RPMI8226 (cell line): Measurements from ENCODE around the gene NOS1.

Experiments
- DNase-seq: peaks from one replicate; pipeline ENCODE4 v3.0.0-alpha.2; 2015

The NOS1 gene

DNA sequence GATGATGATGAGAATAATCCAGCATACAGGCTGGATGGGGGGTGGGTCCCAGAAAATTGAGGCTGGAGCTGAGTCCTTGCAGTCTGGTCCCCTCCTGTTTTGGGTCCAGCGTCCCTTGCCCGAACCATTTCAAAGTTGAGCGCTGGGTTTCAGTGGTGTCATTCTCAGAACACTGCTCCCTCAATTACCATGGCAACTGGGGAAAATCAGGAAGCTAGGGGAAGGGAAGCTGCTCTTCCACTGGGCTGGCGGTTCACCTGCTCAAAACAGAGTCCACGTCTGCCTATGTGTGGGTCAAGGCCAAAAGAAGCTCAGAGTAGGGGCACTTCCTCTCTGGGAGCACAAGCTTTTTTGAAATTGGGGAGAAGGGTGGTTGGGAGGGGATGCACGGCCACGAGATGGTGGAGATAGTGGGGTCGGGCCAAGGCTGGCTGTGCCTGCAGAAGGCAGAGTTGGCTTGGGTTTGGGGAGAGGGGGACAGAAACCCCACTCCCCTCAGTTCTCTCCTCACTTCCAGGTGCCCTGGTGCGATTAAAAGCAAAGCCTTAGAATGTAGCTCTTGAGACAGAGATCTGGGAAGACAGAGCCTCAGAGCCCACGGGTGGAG, 1.7 kb upstream of the NOS1 start:
- DNase-seq: no peak

DNA sequence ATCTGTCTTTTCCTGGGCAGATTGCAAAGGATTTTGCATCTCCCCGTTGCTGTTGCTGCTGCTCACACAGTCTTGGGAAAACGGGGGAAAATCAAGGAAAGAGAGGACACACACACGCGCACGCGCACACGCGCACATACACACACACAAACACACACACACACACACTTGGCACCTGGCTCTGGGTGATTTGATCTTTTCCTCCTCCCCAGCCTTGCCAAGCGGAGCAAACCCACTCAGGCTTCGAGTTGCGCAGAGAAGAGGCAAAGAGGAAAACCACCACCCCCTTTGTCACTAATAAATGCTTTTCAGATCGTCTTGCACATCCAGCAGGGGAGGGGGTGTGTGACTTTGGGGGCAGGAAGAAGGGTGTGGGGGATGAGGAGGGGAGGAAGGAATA, 965 bp upstream of the NOS1 start:
- no peak for DNase-seq

DNA sequence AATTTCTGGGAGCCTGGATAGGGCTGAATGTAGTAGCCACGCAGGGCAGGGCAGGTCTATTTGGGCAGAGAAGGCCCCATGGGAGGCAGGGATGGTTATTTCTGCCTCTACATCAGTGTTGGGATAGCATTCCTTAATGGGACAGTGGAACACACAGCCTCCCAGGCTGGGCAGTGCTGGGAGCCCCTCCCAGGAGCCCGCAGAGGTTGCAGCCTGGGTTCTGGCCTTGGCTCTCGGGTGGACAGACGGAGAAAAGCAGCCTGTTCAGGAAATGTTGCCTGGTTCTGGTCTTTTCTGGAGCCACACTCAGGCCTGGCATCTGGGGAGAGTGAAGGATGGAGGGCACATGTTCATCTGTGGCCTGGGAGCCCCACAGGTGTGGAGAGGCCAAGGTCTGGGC, 479 bp upstream of the NOS1 start:
- DNase-seq: no peak

DNA sequence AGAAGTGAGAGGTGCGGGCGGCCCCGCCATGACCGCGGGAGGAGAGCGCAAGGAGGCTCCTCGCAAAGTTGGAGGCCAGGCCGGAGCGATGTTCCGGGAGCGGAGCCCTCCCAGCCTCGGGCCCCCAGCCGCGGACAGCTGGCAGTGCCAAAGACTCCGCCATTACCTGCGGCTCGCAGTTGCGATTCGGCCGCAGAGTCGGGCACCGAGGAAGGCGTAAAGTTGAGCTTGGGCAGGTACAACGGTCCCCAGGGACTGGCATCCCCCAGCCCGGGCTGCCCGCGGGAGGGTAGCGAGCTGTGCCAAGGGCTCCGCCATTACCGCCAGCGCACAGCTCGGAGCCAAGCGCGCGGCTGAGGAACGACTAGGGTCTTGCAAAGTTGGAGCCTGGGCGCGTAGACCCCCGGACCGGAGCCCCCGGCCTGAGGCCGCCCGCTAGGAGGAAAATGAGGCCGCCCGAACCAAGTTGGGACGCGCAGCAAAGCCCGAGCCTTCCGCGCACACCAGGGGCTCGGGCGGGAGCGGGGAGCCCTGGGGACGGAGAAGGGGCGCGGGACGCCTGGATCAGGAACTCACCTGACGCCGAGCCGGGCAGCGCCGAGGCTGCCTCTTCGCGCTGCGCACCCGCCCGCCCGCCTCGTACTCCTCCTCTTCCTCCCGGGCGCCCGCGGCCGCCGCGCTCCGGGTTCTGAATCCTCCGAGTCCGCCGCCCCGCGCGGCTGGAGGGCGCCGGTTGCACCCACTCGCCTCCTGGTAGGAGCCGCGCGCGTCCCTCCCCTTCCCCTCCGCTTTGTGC, 677 bp downstream of the NOS1 start:
- no peak for DNase-seq

DNA sequence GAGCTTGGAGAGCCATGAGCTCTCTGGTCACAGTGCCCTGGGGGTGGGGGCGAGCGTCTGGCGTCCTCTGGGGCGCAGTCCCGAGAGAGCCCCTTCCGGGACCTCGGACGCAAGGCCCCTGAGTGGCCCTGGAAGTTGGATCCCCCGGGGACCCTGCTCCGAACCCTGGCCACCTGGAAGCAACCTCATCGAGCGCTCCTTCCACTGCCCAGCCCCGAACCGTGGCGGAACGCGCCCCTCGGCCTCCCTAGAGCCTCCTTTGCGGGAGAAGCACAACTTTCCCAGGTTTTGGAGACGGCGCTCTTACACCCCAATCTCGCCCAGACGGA, 1.2 kb downstream of the NOS1 start:
- no peak for DNase-seq

DNA sequence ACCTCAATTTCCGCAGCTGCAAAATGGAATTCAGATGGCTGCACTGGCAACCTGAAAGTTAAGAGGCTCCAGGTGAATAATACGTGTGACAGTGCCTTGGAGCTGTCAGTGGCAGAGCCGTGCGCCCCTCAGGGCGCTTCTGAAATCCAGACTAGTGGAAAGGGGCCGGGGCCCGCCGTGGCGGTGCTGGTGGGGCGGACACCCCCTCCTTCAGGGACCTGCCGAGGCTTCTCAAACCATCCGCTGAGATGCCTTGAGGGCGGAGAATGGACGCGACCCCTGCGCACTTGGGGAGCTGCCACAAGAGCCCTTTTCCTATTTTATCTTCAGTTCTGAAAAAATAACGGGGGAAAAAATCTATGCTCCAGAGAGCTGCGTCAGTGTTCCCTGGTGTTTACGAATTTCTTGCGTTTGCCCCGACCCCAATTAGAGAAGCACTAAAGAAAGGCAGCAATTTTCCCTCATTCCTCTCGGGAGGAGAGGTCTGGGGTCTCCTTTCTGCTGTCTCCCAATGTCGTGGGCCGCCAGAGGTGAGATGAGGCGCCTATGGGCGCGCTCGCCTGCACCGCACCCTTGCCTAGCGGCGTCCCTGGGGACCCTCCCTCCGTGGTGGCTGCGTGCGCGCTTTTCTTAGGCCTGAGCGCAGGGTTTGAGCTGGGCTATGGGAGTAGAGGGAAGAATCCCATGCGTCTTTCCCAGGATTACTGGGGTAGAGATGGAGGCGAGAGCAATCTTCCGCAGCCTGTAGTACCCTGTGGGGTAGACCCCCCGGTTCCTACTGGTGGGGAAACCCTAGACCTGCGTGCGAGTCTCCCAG, 2.2 kb downstream of the NOS1 start:
- no peak for DNase-seq

DNA sequence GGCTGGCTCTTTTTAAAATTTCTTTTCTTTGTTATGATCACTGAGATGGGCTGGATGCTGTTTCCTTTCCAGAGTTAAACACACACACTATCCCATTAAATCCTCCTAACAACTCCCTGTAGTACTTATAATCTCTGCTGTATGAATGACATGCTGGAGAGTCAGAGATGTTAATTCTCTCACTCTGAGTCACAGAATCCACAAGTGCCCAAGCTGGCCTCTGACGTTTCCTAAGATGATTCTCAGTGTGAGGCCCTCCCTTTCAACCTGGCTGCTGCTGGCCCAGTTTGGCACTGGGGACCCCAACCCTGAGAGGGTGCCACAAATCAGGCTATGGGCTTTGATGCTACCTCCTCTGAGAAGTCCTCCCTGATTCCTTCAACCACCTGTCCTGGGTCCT, 5.4 kb downstream of the NOS1 start:
- DNase-seq: no peak

DNA sequence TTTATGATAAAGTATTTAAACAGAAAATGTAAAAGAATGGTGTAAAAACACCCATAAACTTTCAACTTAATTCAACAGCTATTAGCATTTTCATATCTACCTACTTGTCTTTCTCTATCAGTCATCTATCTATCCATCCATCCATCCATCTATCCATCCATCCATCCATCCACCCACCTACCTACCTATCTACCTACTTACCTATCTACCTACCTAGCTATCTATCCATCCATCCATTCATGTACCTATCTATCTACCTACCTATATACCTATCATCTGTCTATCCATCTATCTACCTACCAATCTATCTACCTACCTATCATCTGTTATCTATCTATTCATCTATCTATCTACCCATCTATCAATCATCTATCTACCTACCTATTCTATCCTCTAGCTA, 8.5 kb downstream of the NOS1 start:
- DNase-seq: no peak

DNA sequence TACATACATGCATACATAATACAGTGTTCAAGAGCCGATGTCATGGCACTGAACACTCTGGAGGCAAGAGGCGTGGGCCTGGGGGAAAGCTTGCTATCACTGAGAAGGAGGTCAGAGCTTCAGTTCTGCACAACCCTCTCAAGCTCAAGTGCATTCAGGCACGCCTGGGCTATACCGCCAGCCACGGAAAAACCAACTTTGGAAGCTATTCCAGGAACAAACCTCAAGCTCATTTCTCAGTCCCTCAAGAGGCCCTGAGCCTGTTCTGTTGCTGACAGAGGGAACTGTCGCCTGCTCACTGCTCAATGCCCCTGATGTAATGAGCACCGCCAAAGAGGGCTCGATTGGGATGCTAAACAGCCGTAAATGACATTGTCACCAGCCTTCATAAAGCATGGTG, 9.2 kb downstream of the NOS1 start:
- DNase-seq: no peak

DNA sequence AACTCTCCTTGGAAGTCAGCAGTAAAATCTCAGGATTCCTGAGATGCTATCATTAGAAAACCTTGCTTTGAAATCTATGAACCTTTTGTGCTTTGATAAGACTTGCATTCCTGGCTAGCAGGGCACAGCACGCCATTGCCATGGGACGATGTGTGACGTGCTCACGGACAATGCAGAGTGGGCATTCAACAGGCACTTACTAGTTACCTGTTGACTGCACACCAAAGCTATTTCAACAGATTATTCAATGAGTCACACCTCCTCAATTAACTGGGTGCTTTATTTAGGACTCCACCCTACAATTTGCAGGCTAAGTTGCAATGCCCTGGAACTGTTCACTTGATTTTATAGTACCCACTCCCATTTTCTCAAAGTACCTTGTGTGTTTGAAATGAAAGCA, 11.3 kb downstream of the NOS1 start:
- DNase-seq: no peak

DNA sequence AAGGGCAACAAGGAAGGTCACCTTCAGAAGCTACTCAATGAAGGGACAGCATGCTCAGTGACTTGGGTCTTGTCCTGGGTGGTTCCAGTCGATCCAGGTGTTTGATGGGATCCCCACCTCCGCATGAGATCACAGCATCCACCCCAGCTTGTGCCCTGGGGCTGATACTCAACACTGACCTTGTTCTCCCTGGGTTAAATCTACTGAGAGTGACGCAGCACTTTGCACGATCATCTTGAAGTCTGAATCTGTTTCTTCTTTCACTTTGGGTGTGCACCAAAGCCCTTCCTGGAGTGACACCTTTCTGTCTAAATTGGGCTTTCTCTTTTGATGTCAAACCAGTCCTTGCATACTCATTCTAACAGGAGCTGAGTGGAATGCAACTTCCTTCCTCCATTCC, 13.8 kb downstream of the NOS1 start:
- no peak for DNase-seq

DNA sequence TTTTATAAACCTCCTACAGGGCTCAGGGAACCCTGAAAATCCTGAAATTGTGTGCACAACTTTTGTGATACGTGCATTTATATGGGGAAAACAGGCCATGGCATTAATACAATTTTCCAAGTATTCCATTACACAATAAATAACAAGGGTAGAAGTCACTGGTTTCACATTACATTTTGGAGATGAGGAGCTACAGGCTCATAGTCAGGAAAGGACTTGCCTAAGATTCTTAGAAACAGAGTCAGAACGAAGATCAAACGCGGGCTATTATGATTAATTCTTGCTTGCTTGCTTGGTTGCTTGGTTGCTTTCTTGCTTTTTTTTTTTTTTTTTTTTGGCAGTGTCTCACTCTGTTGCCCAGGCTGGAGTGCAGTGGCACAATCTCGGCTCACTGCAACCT, 16.7 kb downstream of the NOS1 start:
- no peak for DNase-seq

DNA sequence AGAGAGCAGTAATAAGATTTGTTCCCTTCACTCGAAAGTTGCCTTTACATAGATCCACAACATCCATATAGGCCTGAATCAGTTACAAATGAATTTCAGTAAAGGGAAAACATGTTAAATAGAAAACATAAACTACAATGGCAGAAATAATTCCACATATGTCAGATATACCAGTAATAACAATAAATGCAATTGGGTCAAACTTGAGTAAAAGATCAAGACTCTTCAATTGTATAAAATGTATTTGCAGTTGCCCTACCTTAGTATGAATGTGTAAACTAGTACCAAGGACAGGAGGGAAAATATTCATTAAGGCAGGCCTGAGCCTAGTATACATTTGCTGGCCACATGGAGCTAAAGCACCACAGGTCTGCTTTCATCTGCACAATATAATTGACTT, 17.6 kb downstream of the NOS1 start:
- DNase-seq: no peak

DNA sequence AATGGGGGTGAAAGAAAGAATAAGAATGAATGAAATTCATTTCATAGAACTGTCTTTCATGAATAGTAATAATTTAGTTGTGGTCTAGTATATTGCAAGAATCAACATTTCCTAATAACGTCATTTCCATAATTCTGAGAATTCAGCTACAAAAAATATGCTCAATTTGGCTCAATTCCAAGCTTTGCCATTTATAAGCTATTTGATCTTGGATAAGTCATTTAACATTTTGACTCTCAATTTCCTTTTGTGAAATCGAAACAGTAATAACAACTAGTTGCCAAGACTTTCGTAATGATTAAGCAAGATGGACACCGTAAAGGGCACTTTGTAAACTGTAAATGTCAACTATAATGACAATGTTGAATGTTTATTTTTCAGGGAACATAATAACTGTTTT, 18.1 kb downstream of the NOS1 start:
- DNase-seq: no peak

DNA sequence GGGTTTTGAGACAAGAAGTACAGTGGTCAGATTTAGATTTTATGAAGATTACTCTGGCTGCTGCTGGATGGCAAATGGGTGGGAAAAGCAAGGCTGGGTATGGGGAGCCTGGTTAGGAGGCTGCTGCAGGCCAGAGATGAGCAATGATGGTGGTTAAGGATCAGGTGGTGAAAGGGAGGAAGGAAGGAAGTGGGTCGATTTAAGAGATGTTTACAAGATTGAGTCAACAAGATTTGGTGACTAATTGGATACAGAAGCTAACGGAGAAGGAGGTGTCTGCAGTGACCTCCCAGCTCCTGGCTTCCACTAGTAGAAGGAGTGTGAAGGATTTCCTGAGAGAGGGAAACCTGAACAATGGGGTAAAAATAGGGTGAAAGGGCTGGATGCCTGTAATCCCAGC, 18.7 kb downstream of the NOS1 start:
- DNase-seq: no peak

DNA sequence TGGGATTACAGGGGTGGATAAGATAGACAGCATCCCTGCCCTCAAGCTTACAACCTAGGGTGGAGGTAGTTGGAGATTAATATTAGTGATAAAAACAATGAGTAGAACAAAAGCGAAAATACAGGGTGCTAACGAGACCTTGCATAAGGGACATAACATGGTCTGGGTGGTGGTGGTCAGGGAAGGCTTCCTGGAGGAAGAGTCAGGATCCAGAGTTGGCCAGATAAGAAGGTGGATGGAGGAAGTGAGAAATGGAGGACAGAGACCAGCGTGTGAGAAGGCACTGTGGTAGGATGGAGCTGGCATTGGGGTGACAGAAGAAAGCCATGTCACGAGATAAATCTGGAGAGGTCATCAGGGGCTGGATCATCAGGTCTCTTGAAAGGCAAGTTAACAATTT, 19.2 kb downstream of the NOS1 start:
- DNase-seq: no peak

DNA sequence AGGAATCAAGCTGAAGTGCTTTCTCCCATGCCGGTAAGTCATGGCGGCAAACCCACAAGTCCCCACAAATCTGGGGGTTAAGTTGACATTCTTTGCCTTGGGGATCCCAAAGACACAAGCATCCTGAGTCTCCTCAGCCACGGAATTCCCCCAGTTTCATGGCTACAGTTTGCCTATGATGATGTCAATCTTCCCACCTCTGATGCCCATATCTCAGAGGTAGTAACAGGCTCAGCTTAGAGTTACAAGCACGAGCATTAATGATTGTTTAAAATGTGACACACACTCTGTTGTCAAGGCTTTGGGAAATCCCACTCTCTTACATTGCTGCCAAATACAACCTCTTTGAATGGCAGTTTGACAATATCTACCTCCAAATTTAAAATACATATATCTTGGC, 22.3 kb downstream of the NOS1 start:
- no peak for DNase-seq

DNA sequence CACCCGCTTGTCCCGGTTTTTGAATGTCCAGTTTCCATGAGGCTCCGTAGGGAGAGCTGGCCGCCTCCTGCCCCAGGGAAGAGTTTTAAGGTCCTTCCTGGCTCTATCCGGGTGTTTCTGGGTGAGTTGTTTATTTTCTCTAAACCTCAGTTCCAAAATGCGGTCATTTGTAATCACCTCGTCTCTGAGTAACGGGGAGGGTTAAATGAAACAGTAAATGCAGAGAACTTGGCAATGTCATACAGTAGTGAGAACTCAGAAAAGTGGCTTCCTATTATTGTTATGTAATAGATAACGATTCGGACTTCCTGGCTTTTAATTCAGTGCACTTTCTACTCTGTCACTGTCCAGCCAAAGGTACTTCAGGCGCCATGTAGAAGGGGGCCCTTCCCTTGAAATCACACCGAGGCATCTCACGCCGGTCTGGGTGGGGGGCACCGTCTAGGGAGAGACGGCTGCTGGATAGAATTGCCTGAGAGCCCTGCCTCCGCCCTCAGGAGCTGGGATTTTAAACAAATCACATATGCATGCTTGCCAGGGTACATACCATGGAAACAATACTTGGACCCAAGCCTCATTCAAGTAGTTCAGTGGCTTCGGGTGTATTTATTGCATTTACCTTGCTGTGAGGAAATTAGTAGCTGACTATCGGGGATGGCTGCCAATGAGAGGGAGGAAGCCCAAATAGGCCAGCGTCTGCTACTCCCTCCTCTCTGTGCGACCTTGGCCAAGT, 26.4 kb downstream of the NOS1 start:
- DNase-seq: no peak

DNA sequence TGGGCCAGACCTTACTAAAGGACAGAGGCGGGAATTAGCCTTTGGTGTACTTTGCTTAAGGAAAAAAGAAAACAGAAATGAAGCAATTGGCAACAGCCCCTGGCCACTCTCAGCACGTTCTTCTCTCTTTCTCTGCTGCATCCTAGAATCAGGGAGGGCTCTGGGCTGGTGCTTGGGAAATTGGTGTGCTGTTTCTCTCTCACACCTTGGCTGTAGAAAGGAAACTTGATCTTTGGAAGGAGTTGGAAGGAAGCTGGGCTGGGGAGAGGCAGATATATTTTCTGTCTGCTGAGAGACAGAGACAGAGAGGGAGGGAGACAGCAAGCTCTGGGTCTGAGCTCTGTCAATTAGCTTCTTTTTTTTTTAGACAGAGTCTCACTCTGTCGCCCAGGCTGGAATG, 27.4 kb downstream of the NOS1 start:
- DNase-seq: no peak

DNA sequence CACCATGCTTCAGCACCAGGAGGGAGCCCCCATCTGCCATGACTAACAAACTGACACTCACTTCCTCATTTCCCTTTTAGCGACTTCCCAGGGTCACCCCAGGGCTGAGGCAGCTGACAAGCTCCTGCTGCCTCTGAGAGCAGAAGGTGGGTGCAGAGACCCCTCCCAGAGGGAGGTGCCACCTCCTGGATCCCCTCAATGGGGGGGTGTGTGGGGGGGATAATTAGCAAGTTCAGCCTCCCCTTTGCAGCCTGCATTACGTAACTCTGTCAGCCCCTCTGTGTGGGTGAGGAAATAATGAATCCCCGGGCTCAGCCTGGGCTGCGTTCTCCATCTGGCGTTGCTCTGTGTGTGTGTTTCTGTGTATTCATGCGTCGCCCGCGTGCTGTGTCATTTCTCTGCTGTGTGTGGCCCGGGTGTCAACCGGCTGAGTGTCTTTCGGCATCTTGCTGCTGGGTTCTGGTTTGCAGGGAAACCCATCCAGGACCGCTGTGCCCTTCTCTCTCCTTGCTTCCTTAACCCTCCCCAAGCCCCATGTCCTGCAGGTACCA, 28.0 kb downstream of the NOS1 start:
- DNase-seq: no peak

DNA sequence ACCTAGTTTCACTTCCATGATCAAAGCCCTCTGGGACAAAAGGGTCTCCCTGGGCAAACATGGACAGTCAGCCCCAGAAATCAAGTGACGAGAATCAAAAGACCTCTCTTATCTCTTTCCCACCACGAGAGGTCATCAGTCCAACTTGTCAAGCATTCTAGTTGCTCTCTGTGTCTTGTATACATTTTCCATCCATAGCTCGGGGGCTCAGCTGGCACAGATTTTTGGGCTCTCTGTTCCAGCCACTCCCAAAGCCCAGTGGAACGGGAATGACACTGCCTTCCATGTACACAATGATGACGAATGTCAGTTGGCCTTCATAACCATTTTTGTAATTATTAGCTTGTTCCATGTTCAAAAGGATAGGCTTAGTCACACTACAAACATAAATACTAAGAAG, 29.7 kb downstream of the NOS1 start:
- DNase-seq: no peak

DNA sequence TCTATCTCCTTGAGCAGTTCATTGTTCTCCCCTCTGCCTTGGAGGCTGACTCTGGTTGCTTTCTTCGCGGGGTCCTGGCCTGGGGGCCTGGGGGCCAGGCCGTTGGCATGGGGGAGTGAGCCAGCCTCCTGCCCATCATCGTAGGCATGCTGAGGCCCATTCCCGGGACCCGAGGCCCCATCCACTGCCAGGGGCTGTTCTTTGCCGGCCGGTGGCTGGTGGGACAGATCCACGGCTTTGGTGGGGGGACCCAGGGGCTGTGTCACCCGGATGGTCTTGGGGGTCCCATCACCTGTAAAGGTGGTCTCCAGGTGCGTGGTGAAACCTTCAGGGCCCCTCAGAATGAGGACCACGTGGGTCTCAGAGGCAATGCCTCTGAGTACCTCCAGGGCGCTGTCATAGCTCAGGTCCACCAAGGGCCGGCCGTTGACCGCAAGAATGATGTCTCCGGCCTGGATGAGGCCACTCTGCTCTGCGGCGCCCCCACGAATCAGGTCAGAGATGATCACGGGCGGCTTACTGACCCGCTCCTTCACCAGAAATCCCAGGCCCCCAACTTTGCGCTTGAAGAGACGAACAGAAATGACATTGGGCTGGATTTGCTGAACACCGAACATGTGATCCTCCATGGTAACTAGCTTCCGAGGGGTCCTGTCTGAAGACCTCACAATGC, 30.8 kb downstream of the NOS1 start:
- no peak for DNase-seq

DNA sequence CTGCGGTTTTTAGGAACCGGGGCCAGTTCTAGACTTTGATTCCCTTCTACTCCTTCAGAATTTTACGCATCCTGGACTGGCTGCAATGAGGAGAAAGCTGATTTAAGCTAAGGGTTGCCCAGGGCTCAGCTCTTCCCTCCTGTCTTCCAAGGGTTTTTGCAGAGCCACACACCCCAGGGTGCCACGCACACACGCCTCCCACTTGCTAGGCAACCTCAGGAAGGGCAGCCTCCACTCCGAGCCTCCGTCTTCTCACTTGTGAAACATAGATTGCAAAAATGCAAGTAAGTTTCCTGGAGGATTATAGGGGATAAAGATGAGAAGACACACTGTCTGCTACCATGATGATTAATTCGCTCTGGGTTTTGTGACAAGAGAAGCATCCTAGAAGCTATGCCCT, 31.7 kb downstream of the NOS1 start:
- DNase-seq: no peak
